HCT116 (cell line): ENCODE measurements around the gene MBP. TPM values are rescaled to one million over a fixed set of nuclear protein-coding genes. Genes with fewer than 3 reads are reported as not detected.

Source experiments
- ATAC-seq: fragments of 200-7000 bp; cut with Tn5 transposase; 2 replicates; pipeline ENCODE4 v1.9.1; 2020; ENCODE audit warnings: mild to moderate bottlenecking, moderate library complexity
- BruUV-seq: library from RNA; stranded (reverse); fragments of 400-500 nt; replicated peaks from 2 replicates; lab custom pipeline; 2021; lab: Mats Ljungman, UMichigan
- CTCF ChIA-PET: fragments of 300-600 bp; sonication (Branson Sonifier 250); formaldehyde crosslinking; loops from one replicate; lab custom pipeline; 2021; ENCODE audit warnings: antibody characterized with exemption; lab: Charles Lee
- POLR2A ChIA-PET: fragments of 300-600, 350-600 bp; sonication (Branson Sonifier 250); formaldehyde crosslinking; loops from one replicate; lab custom pipeline; 2021; ENCODE audit warnings: antibody characterized with exemption; lab: Charles Lee
- RAD21 ChIA-PET, 2 experiments: fragments of 300-600 bp; sonication (Branson Sonifier 250); formaldehyde crosslinking; loops; one replicate each; lab custom pipeline; 2023; ENCODE audit warnings: low total read pairs in 2 of 2; ENCODE audit not compliant: uncharacterized antibody in 2 of 2, unreplicated experiment in 2 of 2, low non-redundant PET in 1 of 2; lab: Charles Lee
- DNase-seq: peaks from one replicate; pipeline ENCODE4 v3.0.0-alpha.2; 2010; ENCODE audit warnings: low read depth, low spot score
- H2AFZ ChIP-seq: fragments of 200-600 bp; shearing (Covaris generic), sonication (generic); 2 replicates; pipeline ENCODE4 v1.6.1; 2017; ENCODE audit warnings: low read depth, mixed run types, mixed read lengths, antibody characterized with exemption, low read length; ENCODE audit not compliant: poor library complexity, severe bottlenecking
- H3K27ac ChIP-seq: 2 replicates; pipeline ENCODE4 v1.5.1; 2012; ENCODE audit warnings: low read depth, low read length
- H3K27me3 ChIP-seq: fragments of 200-600 bp; sonication (generic); 2 replicates; pipeline ENCODE4 v1.6.1; 2016; ENCODE audit warnings: mixed run types, low read length, mixed read lengths; ENCODE audit not compliant: insufficient read depth
- H3K36me3 ChIP-seq, 2 experiments: fragments of 200-500 bp in 1 of 2; fragments of 200-600 bp in 1 of 2; sonication (Bioruptor generic) in 1 of 2; sonication (generic) in 1 of 2; 2 replicates each; pipeline versions ENCODE4 v1.5.1 to v1.6.1; 2014 to 2016; ENCODE audit warnings: low read length in 2 of 2, inconsistent platforms in 1 of 2, mixed read lengths in 1 of 2, mixed run types in 1 of 2; ENCODE audit not compliant: insufficient read depth in 2 of 2, control insufficient read depth in 1 of 2
- H3K4me1 ChIP-seq, 2 experiments: fragments of 200-600 bp in 1 of 2; sonication (generic) in 1 of 2; 2 replicates each; pipeline versions ENCODE4 v1.5.1 to v1.6.1; 2012 to 2017; ENCODE audit warnings: low read length in 2 of 2, inconsistent platforms in 1 of 2, mild to moderate bottlenecking in 1 of 2, mixed read lengths in 1 of 2, mixed run types in 1 of 2, moderate library complexity in 1 of 2; ENCODE audit not compliant: insufficient read depth in 2 of 2, control insufficient read depth in 1 of 2
- H3K4me2 ChIP-seq: fragments of 200-600 bp; sonication (generic); 2 replicates; pipeline ENCODE4 v1.6.1; 2017; ENCODE audit warnings: mixed run types, low read length, mixed read lengths
- H3K4me3 ChIP-seq, 2 experiments: fragments of 200-600 bp in 1 of 2; sonication (generic) in 1 of 2; replicated peaks in 1 of 2; 2 replicates each; pipeline ENCODE4 v1.5.1; 2011 to 2016; ENCODE audit warnings: low read length in 2 of 2, control low read depth in 1 of 2, low read depth in 1 of 2, mild to moderate bottlenecking in 1 of 2, mixed read lengths in 1 of 2, mixed run types in 1 of 2
- H3K79me2 ChIP-seq: fragments of 200-600 bp; sonication (generic); 2 replicates; pipeline ENCODE4 v1.6.1; 2017; ENCODE audit warnings: mild to moderate bottlenecking, mixed run types, low read length, moderate library complexity, mixed read lengths; ENCODE audit not compliant: insufficient read depth
- H3K9ac ChIP-seq: fragments of 200-600 bp; sonication (generic); 2 replicates; pipeline ENCODE4 v1.6.1; 2016; ENCODE audit warnings: low read length, mixed read lengths
- H3K9me2 ChIP-seq: fragments of 200-600 bp; sonication (generic), shearing (Covaris generic); 2 replicates; pipeline ENCODE4 v1.6.1; 2017; ENCODE audit warnings: mixed run types, mild to moderate bottlenecking, moderate library complexity; ENCODE audit not compliant: insufficient read depth
- H3K9me3 ChIP-seq, 2 experiments: fragments of 200-500 bp in 1 of 2; fragments of 200-600 bp in 1 of 2; sonication (Bioruptor generic) in 1 of 2; sonication (generic) in 1 of 2; 2 replicates each; pipeline ENCODE4 v1.6.1; 2014 to 2017; ENCODE audit warnings: low read length in 2 of 2, mixed read lengths in 2 of 2, inconsistent platforms in 1 of 2, low read depth in 1 of 2, mild to moderate bottlenecking in 1 of 2, mixed run types in 1 of 2, moderate library complexity in 1 of 2; ENCODE audit not compliant: control insufficient read depth in 1 of 2, insufficient read depth in 1 of 2
- H4K20me1 ChIP-seq: fragments of 200-600 bp; sonication (generic), shearing (Covaris generic); 2 replicates; pipeline ENCODE4 v1.6.1; 2017; ENCODE audit warnings: mixed run types, mild to moderate bottlenecking, moderate library complexity; ENCODE audit not compliant: insufficient read depth
- CBX3 ChIP-seq: IDR thresholded peaks from 2 replicates; pipeline ENCODE4 v1.6.1; 2012; ENCODE audit warnings: low read depth
- CEBPB ChIP-seq: IDR thresholded peaks from 2 replicates; pipeline ENCODE4 v1.6.1; 2012; ENCODE audit warnings: low read depth
- EGR1 ChIP-seq: IDR thresholded peaks from 2 replicates; pipeline ENCODE4 v1.6.1; 2012; ENCODE audit warnings: low read depth
- EZH2 ChIP-seq: fragments of 200-600 bp; sonication (generic); IDR thresholded peaks from 2 replicates; pipeline ENCODE4 v1.6.1; 2017; ENCODE audit warnings: antibody characterized with exemption, mixed run types
- EZH2phosphoT487 ChIP-seq: fragments of 200-600 bp; IDR thresholded peaks from 2 replicates; pipeline ENCODE4 v1.6.1; 2018; ENCODE audit warnings: antibody characterized with exemption, borderline replicate concordance
- FOSL1 ChIP-seq: IDR thresholded peaks from 2 replicates; pipeline ENCODE4 v1.6.1; 2012; ENCODE audit warnings: low read depth
- MAX ChIP-seq: IDR thresholded peaks from 2 replicates; pipeline ENCODE4 v1.6.1; 2012
- POLR2A ChIP-seq: IDR thresholded peaks from 2 replicates; pipeline ENCODE4 v1.7.0; 2011; ENCODE audit warnings: borderline replicate concordance; ENCODE audit not compliant: insufficient read depth, insufficient read length; ENCODE audit errors: extremely low read depth
- SIN3A ChIP-seq: IDR thresholded peaks from 2 replicates; pipeline ENCODE4 v1.6.1; 2012; ENCODE audit warnings: low read depth
- SP1 ChIP-seq: IDR thresholded peaks from 2 replicates; pipeline ENCODE4 v1.6.1; 2012; ENCODE audit warnings: low read depth
- SRF ChIP-seq: IDR thresholded peaks from 2 replicates; pipeline ENCODE4 v1.6.1; 2012; ENCODE audit warnings: low read depth
- TCF7L2 ChIP-seq: IDR thresholded peaks from 2 replicates; pipeline ENCODE4 v1.7.0; 2011; ENCODE audit warnings: borderline replicate concordance, inconsistent platforms; ENCODE audit not compliant: insufficient read depth, insufficient read length; ENCODE audit errors: extremely low read depth
- YY1 ChIP-seq: IDR thresholded peaks from 2 replicates; pipeline ENCODE4 v1.6.1; 2011; ENCODE audit warnings: low read length, low read depth, moderate library complexity, mild to moderate bottlenecking; ENCODE audit not compliant: insufficient replicate concordance; ENCODE audit errors: extremely low read depth
- ZFX ChIP-seq: fragments of 450-650 bp; IDR thresholded peaks from 2 replicates; pipeline ENCODE4 v1.6.1; 2017
- ZNF274 ChIP-seq: fragments of 200-500 bp; sonication (Bioruptor generic); IDR thresholded peaks from 2 replicates; pipeline ENCODE4 v1.6.1; 2014; ENCODE audit warnings: mild to moderate bottlenecking, low read depth, low read length, inconsistent platforms
- intact Hi-C: fragments of 100-400 bp; cut with micrococcal nuclease; formaldehyde crosslinking; loops from 2 replicates; pipeline ENCODE4 v1.10.0; 2022
- total RNA-seq: library from RNA; stranded (reverse); gene quantifications from one replicate; pipeline ENCODE4 v1.2.1, GENCODE V29; 2021; ENCODE audit not compliant: unreplicated experiment
- TF ChIP-seq, protein P1 (sequence below), 3 experiments: fragments of 200-600 bp in 1 of 3; sonication (generic) in 1 of 3; IDR thresholded peaks in 2 of 3; conservative IDR thresholded peaks in 1 of 3; 2 replicates each; pipeline ENCODE4 v1.5.1; 2012 to 2017; ENCODE audit warnings: low read depth in 2 of 3, low read length in 2 of 3, antibody characterized with exemption in 1 of 3, borderline replicate concordance in 1 of 3, control low read depth in 1 of 3, mild to moderate bottlenecking in 1 of 3, mixed read lengths in 1 of 3, mixed run types in 1 of 3, moderate library complexity in 1 of 3; ENCODE audit not compliant: insufficient read depth in 1 of 3
- TF ChIP-seq, protein P2 (sequence below): IDR thresholded peaks from 2 replicates; pipeline ENCODE4 v1.6.1; 2011; ENCODE audit warnings: mild to moderate bottlenecking, low read length, moderate library complexity; ENCODE audit not compliant: insufficient replicate concordance; ENCODE audit errors: extremely low read depth
- TF ChIP-seq, protein P3 (sequence below): IDR thresholded peaks from 2 replicates; pipeline ENCODE4 v1.6.1; 2012

The MBP gene
- total RNA-seq, 1 experiment from 2014 or later = 34.9 TPM

GRCh38 chr18:77086034-77086433, 46.5 kb downstream of the MBP start (continued):
- TF ChIP-seq, protein P1, sequence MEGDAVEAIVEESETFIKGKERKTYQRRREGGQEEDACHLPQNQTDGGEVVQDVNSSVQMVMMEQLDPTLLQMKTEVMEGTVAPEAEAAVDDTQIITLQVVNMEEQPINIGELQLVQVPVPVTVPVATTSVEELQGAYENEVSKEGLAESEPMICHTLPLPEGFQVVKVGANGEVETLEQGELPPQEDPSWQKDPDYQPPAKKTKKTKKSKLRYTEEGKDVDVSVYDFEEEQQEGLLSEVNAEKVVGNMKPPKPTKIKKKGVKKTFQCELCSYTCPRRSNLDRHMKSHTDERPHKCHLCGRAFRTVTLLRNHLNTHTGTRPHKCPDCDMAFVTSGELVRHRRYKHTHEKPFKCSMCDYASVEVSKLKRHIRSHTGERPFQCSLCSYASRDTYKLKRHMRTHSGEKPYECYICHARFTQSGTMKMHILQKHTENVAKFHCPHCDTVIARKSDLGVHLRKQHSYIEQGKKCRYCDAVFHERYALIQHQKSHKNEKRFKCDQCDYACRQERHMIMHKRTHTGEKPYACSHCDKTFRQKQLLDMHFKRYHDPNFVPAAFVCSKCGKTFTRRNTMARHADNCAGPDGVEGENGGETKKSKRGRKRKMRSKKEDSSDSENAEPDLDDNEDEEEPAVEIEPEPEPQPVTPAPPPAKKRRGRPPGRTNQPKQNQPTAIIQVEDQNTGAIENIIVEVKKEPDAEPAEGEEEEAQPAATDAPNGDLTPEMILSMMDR (IDR thresholded peaks at IDR 0.05 in 2 of 3, conservative IDR thresholded peaks at IDR 0.05 in 1 of 3; ENCODE audit: borderline replicate concordance in 1 of 3, insufficient read depth in 1 of 3, low read depth in 2 of 3, low read length in 2 of 3) = no peak
- peak; percentile 43; the same call in 1 of the 2 replicates for TF ChIP-seq FOSL1
- no peak for TF ChIP-seq EZH2phosphoT487
- TF ChIP-seq SIN3A = no peak
- TF ChIP-seq YY1 = no peak
- TF ChIP-seq, protein P2, sequence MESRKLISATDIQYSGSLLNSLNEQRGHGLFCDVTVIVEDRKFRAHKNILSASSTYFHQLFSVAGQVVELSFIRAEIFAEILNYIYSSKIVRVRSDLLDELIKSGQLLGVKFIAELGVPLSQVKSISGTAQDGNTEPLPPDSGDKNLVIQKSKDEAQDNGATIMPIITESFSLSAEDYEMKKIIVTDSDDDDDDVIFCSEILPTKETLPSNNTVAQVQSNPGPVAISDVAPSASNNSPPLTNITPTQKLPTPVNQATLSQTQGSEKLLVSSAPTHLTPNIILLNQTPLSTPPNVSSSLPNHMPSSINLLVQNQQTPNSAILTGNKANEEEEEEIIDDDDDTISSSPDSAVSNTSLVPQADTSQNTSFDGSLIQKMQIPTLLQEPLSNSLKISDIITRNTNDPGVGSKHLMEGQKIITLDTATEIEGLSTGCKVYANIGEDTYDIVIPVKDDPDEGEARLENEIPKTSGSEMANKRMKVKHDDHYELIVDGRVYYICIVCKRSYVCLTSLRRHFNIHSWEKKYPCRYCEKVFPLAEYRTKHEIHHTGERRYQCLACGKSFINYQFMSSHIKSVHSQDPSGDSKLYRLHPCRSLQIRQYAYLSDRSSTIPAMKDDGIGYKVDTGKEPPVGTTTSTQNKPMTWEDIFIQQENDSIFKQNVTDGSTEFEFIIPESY = no peak

DNA sequence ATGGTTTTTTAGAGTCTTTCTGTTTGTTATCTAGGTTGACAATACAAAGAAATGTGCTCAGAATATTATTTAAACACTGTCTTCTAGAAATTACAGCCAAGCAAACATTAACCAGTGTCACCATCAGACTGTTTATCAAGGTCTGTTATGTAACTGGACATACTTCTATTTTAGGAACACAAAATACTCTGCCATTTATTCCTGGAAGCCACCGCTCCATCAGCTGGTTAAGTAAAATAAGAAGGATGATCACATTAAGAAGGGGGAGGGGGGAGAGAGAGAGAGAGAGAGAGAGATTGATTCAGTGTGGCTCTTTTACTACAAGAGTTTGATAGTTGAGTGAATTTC, 47.9 kb downstream of the MBP start:
- no peaks in the 10 kb centered on the region for H3K36me3 ChIP-seq
- no peak overlapping the region for H3K4me3 ChIP-seq
- no TSS peak for BruUV-seq
- no peak for ATAC-seq
- H2AFZ ChIP-seq = no peak overlapping the region
- H4K20me1 ChIP-seq = no peaks in the 10 kb centered on the region
- H3K9ac ChIP-seq = no peak overlapping the region
- POLR2A ChIA-PET = no interaction called here
- CTCF ChIA-PET = no interaction called here
- no peaks in the 10 kb centered on the region for H3K9me3 ChIP-seq
- no peaks in the 10 kb centered on the region for H3K9me2 ChIP-seq
- intact Hi-C loops = no loop called here
- no peaks in the 10 kb centered on the region for H3K27me3 ChIP-seq
- RAD21 ChIA-PET = no interaction called here
- peaks cover 47 to 74% of the 10 kb centered on the region in 2 experiments for H3K4me1 ChIP-seq
- no peak overlapping the region for H3K4me2 ChIP-seq
- DNase-seq = no peak
- H3K27ac ChIP-seq = no peak overlapping the region
- peaks cover 34% of the 10 kb centered on the region for H3K79me2 ChIP-seq
- TF ChIP-seq ZFX (no peak), POLR2A (no peak), CBX3 (no peak), MAX (no peak), CEBPB (no peak), SP1 (no peak), SRF (no peak), EGR1 (no peak), ZNF274 (no peak), YY1 (no peak), TCF7L2 (no peak), FOSL1 (no peak), SIN3A (no peak), EZH2 (no peak), EZH2phosphoT487 (no peak)
- TF ChIP-seq, protein P1 (IDR thresholded peaks at IDR 0.05 in 2 of 3, conservative IDR thresholded peaks at IDR 0.05 in 1 of 3; ENCODE audit: borderline replicate concordance in 1 of 3, insufficient read depth in 1 of 3, low read depth in 2 of 3, low read length in 2 of 3) = no peak
- TF ChIP-seq, protein P3, sequence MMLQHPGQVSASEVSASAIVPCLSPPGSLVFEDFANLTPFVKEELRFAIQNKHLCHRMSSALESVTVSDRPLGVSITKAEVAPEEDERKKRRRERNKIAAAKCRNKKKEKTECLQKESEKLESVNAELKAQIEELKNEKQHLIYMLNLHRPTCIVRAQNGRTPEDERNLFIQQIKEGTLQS = no peak
